Endothelial cell of umbilical vein (primary cell): Measurements from ENCODE around the gene SPRED2. TPM values are rescaled to one million over a fixed set of nuclear protein-coding genes. Genes with fewer than 3 reads are reported as not detected.

Experiments used
- BruUV-seq: library from RNA; stranded (reverse); fragments of 400-500 nt; replicated peaks from 2 replicates; lab custom pipeline; 2021; lab: Mats Ljungman, UMichigan
- CTCF ChIA-PET: fragments of 300-600, 350-600 bp; sonication (Branson Sonifier 250); formaldehyde crosslinking; loops from one replicate; lab custom pipeline; 2021; ENCODE audit warnings: antibody characterized with exemption, inconsistent platforms; lab: Charles Lee
- POLR2A ChIA-PET: fragments of 300-600, 350-600 bp; sonication (Branson Sonifier 250); formaldehyde crosslinking; loops from one replicate; lab custom pipeline; 2021; ENCODE audit warnings: antibody characterized with exemption, inconsistent platforms; lab: Charles Lee
- DNase-seq: peaks from one replicate; pipeline ENCODE4 v3.0.0-alpha.2; 2011; ENCODE audit warnings: low read depth, low spot score
- FAIRE-seq: peaks from 2 replicates; lab custom pipeline; 2011; peaks lifted over from hg19 to GRCh38; lab: Jason Lieb, UNC
- H2AFZ ChIP-seq: 2 replicates; pipeline ENCODE4 v1.6.0; 2012; ENCODE audit warnings: low read depth, low read length, control low read depth, inconsistent platforms
- H3K27ac ChIP-seq: 2 replicates; pipeline ENCODE4 v1.5.1; 2011; ENCODE audit warnings: low read depth, mild to moderate bottlenecking, control low read depth, low read length, moderate library complexity; ENCODE audit not compliant: insufficient read depth
- H3K27me3 ChIP-seq, 2 experiments: 2 replicates each; pipeline versions ENCODE4 v1.6.0 to v1.6.1; 2011; ENCODE audit warnings: low read length in 2 of 2, mixed read lengths in 1 of 2; ENCODE audit not compliant: control insufficient read depth in 2 of 2, insufficient read depth in 2 of 2
- H3K36me3 ChIP-seq, 2 experiments: 2 replicates in 1 of 2; 3 replicates in 1 of 2; pipeline ENCODE4 v1.5.1; 2011; ENCODE audit warnings: low read length in 2 of 2, mild to moderate bottlenecking in 1 of 2, moderate library complexity in 1 of 2; ENCODE audit not compliant: control insufficient read depth in 2 of 2, insufficient read depth in 2 of 2; ENCODE audit errors: extremely low read depth in 1 of 2
- H3K4me1 ChIP-seq: 3 replicates; pipeline ENCODE4 v1.5.1; 2011; ENCODE audit warnings: mild to moderate bottlenecking, low read length; ENCODE audit not compliant: control insufficient read depth, insufficient read depth; ENCODE audit errors: extremely low read depth
- H3K4me2 ChIP-seq: 2 replicates; pipeline ENCODE4 v1.6.1; 2011; ENCODE audit warnings: low read length, control low read depth, mixed read lengths; ENCODE audit not compliant: insufficient read depth
- H3K4me3 ChIP-seq, 3 experiments: fragments of 200-600 bp in 1 of 3; sonication (generic), shearing (Covaris generic) in 1 of 3; replicated peaks in 1 of 3; 2 replicates each; pipeline ENCODE4 v1.5.1; 2011 to 2016; ENCODE audit warnings: control low read depth in 3 of 3, low read length in 3 of 3, mild to moderate bottlenecking in 2 of 3, inconsistent platforms in 1 of 3, low read depth in 1 of 3, moderate library complexity in 1 of 3; ENCODE audit not compliant: insufficient read depth in 1 of 3
- H3K79me2 ChIP-seq: 2 replicates; pipeline ENCODE4 v1.6.0; 2012; ENCODE audit warnings: low read length, inconsistent platforms; ENCODE audit not compliant: control insufficient read depth, insufficient read depth
- H3K9ac ChIP-seq: replicated peaks from 2 replicates; pipeline ENCODE3; 2011; ENCODE audit warnings: low read length, control low read depth; ENCODE audit not compliant: insufficient read depth; ENCODE audit errors: extremely low read depth
- H3K9me1 ChIP-seq: replicated peaks from 3 replicates; pipeline ENCODE4 v1.6.0; 2011; ENCODE audit warnings: mild to moderate bottlenecking, low read length; ENCODE audit not compliant: control insufficient read depth, insufficient read depth; ENCODE audit errors: extremely low read depth
- H3K9me3 ChIP-seq: replicated peaks from 2 replicates; pipeline ENCODE4 v1.5.1; 2012; ENCODE audit warnings: low read length, inconsistent platforms; ENCODE audit not compliant: control insufficient read depth, insufficient read depth
- H4K20me1 ChIP-seq: replicated peaks from 2 replicates; pipeline ENCODE3; 2011; ENCODE audit warnings: mild to moderate bottlenecking, low read length; ENCODE audit not compliant: control insufficient read depth, insufficient read depth; ENCODE audit errors: extremely low read depth
- CTCF ChIP-seq, 2 donors: IDR thresholded peaks; 1 replicate in 1 of 2; 2 replicates in 1 of 2; pipeline ENCODE4 v1.5.1; 2011; ENCODE audit warnings: low read length in 2 of 2, mild to moderate bottlenecking in 2 of 2, moderate library complexity in 2 of 2, control low read depth in 1 of 2, inconsistent platforms in 1 of 2, low read depth in 1 of 2; ENCODE audit not compliant: insufficient read depth in 1 of 2; ENCODE audit errors: extremely low read depth in 1 of 2
- EZH2 ChIP-seq: IDR thresholded peaks from 2 replicates; pipeline ENCODE4 v1.6.1; 2012; ENCODE audit warnings: borderline replicate concordance, low read depth, mild to moderate bottlenecking, moderate library complexity, low read length, inconsistent platforms; ENCODE audit not compliant: severe bottlenecking
- FOS ChIP-seq: IDR thresholded peaks from 2 replicates; pipeline ENCODE4 v1.6.1; 2011; ENCODE audit warnings: mild to moderate bottlenecking, low read length, moderate library complexity, borderline replicate concordance; ENCODE audit not compliant: insufficient read depth
- GATA2 ChIP-seq: IDR thresholded peaks from 2 replicates; pipeline ENCODE4 v1.7.0; 2011; ENCODE audit warnings: low read depth, mild to moderate bottlenecking, moderate library complexity, mixed read lengths, low read length; ENCODE audit not compliant: insufficient read length, insufficient read depth
- JUN ChIP-seq: IDR thresholded peaks from 2 replicates; pipeline ENCODE4 v1.6.1; 2011; ENCODE audit warnings: borderline replicate concordance, low read depth; ENCODE audit not compliant: insufficient read length, insufficient read depth
- MAX ChIP-seq: IDR thresholded peaks from 2 replicates; pipeline ENCODE4 v1.6.1; 2011; ENCODE audit not compliant: insufficient read depth, insufficient read length
- MYC ChIP-seq: IDR thresholded peaks from one replicate; pipeline ENCODE4 v1.6.1; 2011; ENCODE audit warnings: mild to moderate bottlenecking, low read depth, low read length
- POLR2A ChIP-seq: IDR thresholded peaks from 2 replicates; pipeline ENCODE4 v1.6.1; 2012; ENCODE audit warnings: low read depth, mild to moderate bottlenecking, control low read depth, low read length
- POLR2AphosphoS5 ChIP-seq: IDR thresholded peaks from 2 replicates; pipeline ENCODE4 v1.6.1; 2012; ENCODE audit warnings: low read depth, mild to moderate bottlenecking, control low read depth, low read length, moderate library complexity; ENCODE audit not compliant: insufficient read depth
- dilution Hi-C: fragments of 300-500 bp; cut with MboI; formaldehyde crosslinking; loops from one replicate; pipeline ENCODE4 v1.15.0; 2019; ENCODE audit warnings: low sequenced_read_pairs; ENCODE audit not compliant: extremely low pct_ligation_motif_present
- intact Hi-C: fragments of 100-400 bp; cut with micrococcal nuclease; formaldehyde crosslinking; loops from one replicate; pipeline ENCODE4 v1.10.0; 2022
- polyA plus RNA-seq, 4 experiments: library from polyadenylated mRNA; depleted of rRNA in 3 of 4; stranded (reverse) in 3 of 4; unstranded in 1 of 4; fragments of >200 nt; gene quantifications; 2 replicates each; pipeline versions ENCODE4 v1.2.1 to v1.2.3, GENCODE V29; 2011 to 2012; ENCODE audit warnings: missing spikeins in 1 of 4
- total RNA-seq: library from RNA; stranded (reverse); gene quantifications from 2 replicates; pipeline ENCODE4 v1.2.3, GENCODE V29; 2021

Gene SPRED2
- total and polyA plus RNA-seq, 2 donors (not counting 3 experiments of a cell fraction or from before 2014, with no cell fraction given): 3.6 to 9.6 TPM

- H3K27ac ChIP-seq: no peak overlapping the region
- no peaks in the 10 kb centered on the region for H3K9me3 ChIP-seq
- dilution Hi-C loops (no loop called here), intact Hi-C loops (no loop called here)
- peaks cover 53 to 65% of the 10 kb centered on the region in 2 experiments for H3K27me3 ChIP-seq
- ChIA-PET CTCF (no interaction called here), POLR2A (no interaction called here)
- H4K20me1 ChIP-seq: peaks cover 14% of the 10 kb centered on the region
- H3K4me2 ChIP-seq: no peak overlapping the region
- no peak for FAIRE-seq
- H3K4me3 ChIP-seq: no peak overlapping the region
- no TSS peak for BruUV-seq
- TF ChIP-seq GATA2: no peak
- no peak for TF ChIP-seq MYC
- no peak for TF ChIP-seq MAX
- TF ChIP-seq POLR2A: no peak
- no peak for TF ChIP-seq JUN
- no peak for TF ChIP-seq CTCF (IDR thresholded peaks at IDR 0.05; ENCODE audit: extremely low read depth in 1 of 2, insufficient read depth in 1 of 2, low read depth in 1 of 2, low read length in 2 of 2)
- H3K36me3 ChIP-seq: no peaks in the 10 kb centered on the region
- DNase-seq: no peak
- H2AFZ ChIP-seq: no peak overlapping the region
- no peaks in the 10 kb centered on the region for H3K79me2 ChIP-seq
- H3K9ac ChIP-seq: no peak overlapping the region
- H3K4me1 ChIP-seq: peaks cover 12% of the 10 kb centered on the region
- H3K9me1 ChIP-seq: no peaks in the 10 kb centered on the region
Measured at GRCh38 chr2:65416321-65416720, 16.1 kb downstream of the SPRED2 start.

GRCh38 chr2:65415091-65415490 lies 17.3 kb downstream of the SPRED2 start:
- H2AFZ ChIP-seq: no peak overlapping the region
- no peak overlapping the region for H3K27ac ChIP-seq
- H3K9me3 ChIP-seq: no peaks in the 10 kb centered on the region
- FAIRE-seq (no peak), DNase-seq (no peak)
- ChIA-PET CTCF (no interaction called here), POLR2A (no interaction called here)
- intact Hi-C loops: no loop called here
- peaks cover 2% of the 10 kb centered on the region for H3K4me1 ChIP-seq
- H3K79me2 ChIP-seq: no peaks in the 10 kb centered on the region
- dilution Hi-C loops: no loop called here
- no TSS peak for BruUV-seq
- TF ChIP-seq MAX (no peak), EZH2 (no peak), CTCF (IDR thresholded peaks at IDR 0.05; ENCODE audit: extremely low read depth in 1 of 2, insufficient read depth in 1 of 2, low read depth in 1 of 2, low read length in 2 of 2) (no peak), POLR2AphosphoS5 (no peak), MYC (no peak), JUN (no peak), FOS (no peak), GATA2 (no peak), POLR2A (no peak)
- peaks cover 53 to 63% of the 10 kb centered on the region in 2 experiments for H3K27me3 ChIP-seq
- peaks cover 14% of the 10 kb centered on the region for H4K20me1 ChIP-seq
- H3K36me3 ChIP-seq: no peaks in the 10 kb centered on the region
- no peaks in the 10 kb centered on the region for H3K9me1 ChIP-seq
- no peak overlapping the region for H3K4me2 ChIP-seq
- no peak overlapping the region for H3K4me3 ChIP-seq
- H3K9ac ChIP-seq: no peak overlapping the region
